Hepatocyte (in vitro differentiated cells): ENCODE measurements around the gene SCAF4.

ENCODE experiments used
- EZH2 ChIP-seq: fragments of 200-600 bp; sonication (generic); IDR thresholded peaks from 2 replicates; pipeline ENCODE4 v1.6.1; 2016; ENCODE audit warnings: antibody characterized with exemption, mild to moderate bottlenecking, borderline replicate concordance
- EZH2phosphoT487 ChIP-seq: fragments of 200-600 bp; sonication (generic); IDR thresholded peaks from one replicate; pipeline ENCODE4 v1.6.1; 2018; ENCODE audit warnings: antibody characterized with exemption, mild to moderate bottlenecking, low read depth, moderate library complexity; ENCODE audit not compliant: unreplicated experiment, severe bottlenecking
- TF ChIP-seq, protein P1 (sequence below): fragments of 200-600 bp; sonication (generic); IDR thresholded peaks from 2 replicates; pipeline ENCODE4 v1.5.1; 2016; ENCODE audit warnings: antibody characterized with exemption, mild to moderate bottlenecking; ENCODE audit not compliant: poor library complexity

DNA sequence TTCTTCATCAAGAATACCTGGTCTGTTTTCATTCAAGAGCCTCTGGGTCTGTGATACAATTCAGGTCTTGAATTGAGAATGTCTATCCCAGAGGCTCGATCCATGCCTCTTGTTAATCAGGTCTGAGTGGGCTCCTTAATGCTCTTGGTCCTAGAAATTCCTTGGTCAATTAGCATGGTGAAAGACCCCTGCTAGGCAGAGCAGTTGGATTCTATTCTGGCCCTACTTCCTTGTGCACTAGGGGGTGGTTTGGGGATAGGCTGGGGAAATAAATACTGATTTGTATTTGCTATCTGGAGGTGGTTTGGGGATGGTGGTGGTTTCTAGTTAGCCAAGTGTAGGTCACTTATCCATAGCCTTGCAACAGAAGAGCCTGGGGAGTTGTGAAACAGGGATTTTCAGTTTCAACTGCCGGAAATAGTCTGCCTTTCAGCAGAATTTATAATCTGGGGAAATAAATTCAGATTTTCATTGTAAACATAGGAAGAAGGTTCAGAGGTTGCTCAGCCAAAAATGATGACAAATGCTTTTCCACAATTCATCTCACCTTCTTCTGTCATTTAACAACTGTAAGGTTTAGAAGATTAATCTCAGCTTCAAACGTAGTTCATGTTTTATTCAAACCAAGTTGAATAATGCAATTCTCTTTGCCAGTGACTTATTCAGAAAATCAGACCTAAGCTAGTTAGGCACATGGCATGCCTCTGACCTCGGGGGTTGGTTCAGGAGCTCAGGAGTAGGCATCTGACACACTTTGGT lies 22.2 kb upstream of the SCAF4 start:
- TF ChIP-seq, protein P1, sequence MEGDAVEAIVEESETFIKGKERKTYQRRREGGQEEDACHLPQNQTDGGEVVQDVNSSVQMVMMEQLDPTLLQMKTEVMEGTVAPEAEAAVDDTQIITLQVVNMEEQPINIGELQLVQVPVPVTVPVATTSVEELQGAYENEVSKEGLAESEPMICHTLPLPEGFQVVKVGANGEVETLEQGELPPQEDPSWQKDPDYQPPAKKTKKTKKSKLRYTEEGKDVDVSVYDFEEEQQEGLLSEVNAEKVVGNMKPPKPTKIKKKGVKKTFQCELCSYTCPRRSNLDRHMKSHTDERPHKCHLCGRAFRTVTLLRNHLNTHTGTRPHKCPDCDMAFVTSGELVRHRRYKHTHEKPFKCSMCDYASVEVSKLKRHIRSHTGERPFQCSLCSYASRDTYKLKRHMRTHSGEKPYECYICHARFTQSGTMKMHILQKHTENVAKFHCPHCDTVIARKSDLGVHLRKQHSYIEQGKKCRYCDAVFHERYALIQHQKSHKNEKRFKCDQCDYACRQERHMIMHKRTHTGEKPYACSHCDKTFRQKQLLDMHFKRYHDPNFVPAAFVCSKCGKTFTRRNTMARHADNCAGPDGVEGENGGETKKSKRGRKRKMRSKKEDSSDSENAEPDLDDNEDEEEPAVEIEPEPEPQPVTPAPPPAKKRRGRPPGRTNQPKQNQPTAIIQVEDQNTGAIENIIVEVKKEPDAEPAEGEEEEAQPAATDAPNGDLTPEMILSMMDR, result no peak
- TF ChIP-seq EZH2phosphoT487, result no peak
- TF ChIP-seq EZH2, result no peak
